Endodermal cell (in vitro differentiated cells): ENCODE results near the gene CLIP1. TPM values are rescaled to one million over a fixed set of nuclear protein-coding genes. Genes with fewer than 3 reads are reported as not detected.

Experiments used
- DNase-seq: peaks from one replicate; pipeline ENCODE4 v3.0.0-alpha.2; 2017
- H3K27ac ChIP-seq: 2 replicates; pipeline ENCODE4 v1.5.1; 2013; ENCODE audit warnings: mild to moderate bottlenecking, low read depth, low read length, moderate library complexity
- H3K27me3 ChIP-seq: 2 replicates; pipeline ENCODE4 v1.6.1; 2013; ENCODE audit warnings: mild to moderate bottlenecking, low read length, moderate library complexity; ENCODE audit not compliant: insufficient read depth, control insufficient read depth, poor library complexity, severe bottlenecking
- H3K36me3 ChIP-seq: 2 replicates; pipeline ENCODE4 v1.7.0; 2013; ENCODE audit warnings: mild to moderate bottlenecking, low read length, moderate library complexity; ENCODE audit not compliant: control insufficient read depth, insufficient read depth
- H3K4me1 ChIP-seq: one replicate; pipeline ENCODE4 v1.7.0; 2013; ENCODE audit warnings: low read length; ENCODE audit not compliant: control insufficient read depth, insufficient read depth
- H3K4me3 ChIP-seq: 2 replicates; pipeline ENCODE4 v1.5.1; 2013; ENCODE audit warnings: mild to moderate bottlenecking, low read length, moderate library complexity
- H3K9ac ChIP-seq: 2 replicates; pipeline ENCODE4 v1.6.1; 2013; ENCODE audit warnings: mild to moderate bottlenecking, low read length, moderate library complexity; ENCODE audit not compliant: poor library complexity, severe bottlenecking; ENCODE audit errors: extremely low read depth
- H3K9me3 ChIP-seq: 2 replicates; pipeline ENCODE4 v1.6.1; 2013; ENCODE audit warnings: mild to moderate bottlenecking, low read length, moderate library complexity; ENCODE audit not compliant: control insufficient read depth
- H3K27ac Mint-ChIP-seq: 2 replicates; pipeline ENCODE4 v1.8.0; 2020; ENCODE audit warnings: mixed read lengths
- H3K27me3 Mint-ChIP-seq: 2 replicates; pipeline ENCODE4 v1.8.0; 2021; ENCODE audit warnings: mild to moderate bottlenecking, mixed read lengths; ENCODE audit not compliant: insufficient read depth
- H3K36me3 Mint-ChIP-seq: 2 replicates; pipeline ENCODE4 v1.8.0; 2020; ENCODE audit warnings: low read depth, mixed read lengths
- H3K4me1 Mint-ChIP-seq: 2 replicates; pipeline ENCODE4 v1.8.0; 2020; ENCODE audit warnings: mixed read lengths
- H3K4me3 Mint-ChIP-seq: 2 replicates; pipeline ENCODE4 v1.8.0; 2020; ENCODE audit warnings: mild to moderate bottlenecking, moderate library complexity, mixed read lengths
- H3K9me3 Mint-ChIP-seq: 2 replicates; pipeline ENCODE4 v1.8.0; 2020; ENCODE audit warnings: mild to moderate bottlenecking, mixed read lengths
- CTCF ChIP-seq: fragments of 200-600 bp; sonication (generic); conservative IDR thresholded peaks from 2 replicates; pipeline ENCODE4 v1.5.0; 2021; ENCODE audit warnings: antibody characterized with exemption, mild to moderate bottlenecking
- WGBS, 2 experiments: methylation state at CpG; one replicate each; pipeline versions ENCODE4 v1.1.5 to v1.1.7; 2013; ENCODE audit warnings: missing lambda C conversion rate in 2 of 2, mixed read lengths in 1 of 2; ENCODE audit not compliant: insufficient coverage in 1 of 2, insufficient read length in 1 of 2; 5-methylcytosine and 5-hydroxymethylcytosine counted together
- total RNA-seq, 2 donors: library from RNA; stranded (reverse); fragmentation: NEBNext Ultra II Directional in 1 of 2; extraction: Animal tissue kit (Norgen Biotek cat#: 25700) in 1 of 2; gene quantifications; 2 replicates in 1 of 2; 3 replicates in 1 of 2; pipeline ENCODE4 v1.2.1, GENCODE V29; 2021

CLIP1 gene
- total RNA-seq, 2 donors from 2014 or later: 56.5 to 65.1 TPM

GRCh38 chr12:122412851-122413433 is 9.5 kb downstream of the CLIP1 start:
- peaks cover 6% of the 10 kb centered on the region for H3K36me3 Mint-ChIP-seq
- H3K27me3 Mint-ChIP-seq: no peaks in the 10 kb centered on the region
- WGBS, 2 experiments: 89 to 92% methylated on average over 2 to 3 of the region's 4 CpGs
- Histone ChIP-seq H3K9me3 (peaks cover 13% of the 10 kb centered on the region), H3K36me3 (peaks cover 20% of the 10 kb centered on the region), H3K4me1 (peaks cover 4% of the 10 kb centered on the region), H3K27me3 (no peaks in the 10 kb centered on the region), H3K9ac (no peak overlapping the region), H3K27ac (no peak overlapping the region), H3K4me3 (no peak overlapping the region)
- no peak for DNase-seq
- no peak overlapping the region for H3K27ac Mint-ChIP-seq
- TF ChIP-seq CTCF: no peak
- H3K4me1 Mint-ChIP-seq: peaks cover 7% of the 10 kb centered on the region
- peaks cover 8% of the 10 kb centered on the region for H3K9me3 Mint-ChIP-seq
- no peak overlapping the region for H3K4me3 Mint-ChIP-seq

- peaks cover 17% of the 10 kb centered on the region for H3K36me3 ChIP-seq
- H3K4me3 ChIP-seq: no peak overlapping the region
- 82 to 98% methylated on average over 2 of the region's 3 CpGs for WGBS, 2 experiments
- Mint-ChIP-seq H3K4me1 (peaks cover 7% of the 10 kb centered on the region), H3K36me3 (peaks cover 6% of the 10 kb centered on the region), H3K27ac (no peak overlapping the region), H3K27me3 (no peaks in the 10 kb centered on the region), H3K4me3 (no peak overlapping the region), H3K9me3 (peaks cover 8% of the 10 kb centered on the region)
- H3K4me1 ChIP-seq: peaks cover 4% of the 10 kb centered on the region
- no peak overlapping the region for H3K27ac ChIP-seq
- peaks cover 13% of the 10 kb centered on the region for H3K9me3 ChIP-seq
- no peak for TF ChIP-seq CTCF
- no peak overlapping the region for H3K9ac ChIP-seq
- DNase-seq: no peak
- no peaks in the 10 kb centered on the region for H3K27me3 ChIP-seq
Measured at GRCh38 chr12:122411537-122411936, 10.9 kb downstream of the CLIP1 start.

GRCh38 chr12:122407208-122407607 is 15.3 kb downstream of the CLIP1 start:
- H3K4me1 ChIP-seq: no peaks in the 10 kb centered on the region
- H3K4me3 ChIP-seq: no peak overlapping the region
- WGBS, 2 experiments: 90 to 100% methylated on average over 3 of the region's 3 CpGs
- H3K9ac ChIP-seq: no peak overlapping the region
- no peaks in the 10 kb centered on the region for H3K27me3 ChIP-seq
- Mint-ChIP-seq H3K4me1 (peaks cover 5% of the 10 kb centered on the region), H3K27me3 (no peaks in the 10 kb centered on the region), H3K36me3 (peaks cover 13% of the 10 kb centered on the region), H3K27ac (no peak overlapping the region), H3K9me3 (peaks cover 8% of the 10 kb centered on the region), H3K4me3 (no peak overlapping the region)
- H3K36me3 ChIP-seq: peaks cover 13% of the 10 kb centered on the region
- no peak for TF ChIP-seq CTCF
- H3K27ac ChIP-seq: no peak overlapping the region
- H3K9me3 ChIP-seq: peaks cover 13% of the 10 kb centered on the region
- no peak for DNase-seq
